ENCODE measurements around the gene NEDD9. TPM values are rescaled to one million over a fixed set of nuclear protein-coding genes. Genes with fewer than 3 reads are reported as not detected.
A peak's percentile ranks its signal among the peaks of the same experiment; 100 is the strongest.

NEDD9 gene
- total RNA-seq, 4 donors from 2014 or later: 34.6 to 82.7 (median 72.3) TPM

DNA sequence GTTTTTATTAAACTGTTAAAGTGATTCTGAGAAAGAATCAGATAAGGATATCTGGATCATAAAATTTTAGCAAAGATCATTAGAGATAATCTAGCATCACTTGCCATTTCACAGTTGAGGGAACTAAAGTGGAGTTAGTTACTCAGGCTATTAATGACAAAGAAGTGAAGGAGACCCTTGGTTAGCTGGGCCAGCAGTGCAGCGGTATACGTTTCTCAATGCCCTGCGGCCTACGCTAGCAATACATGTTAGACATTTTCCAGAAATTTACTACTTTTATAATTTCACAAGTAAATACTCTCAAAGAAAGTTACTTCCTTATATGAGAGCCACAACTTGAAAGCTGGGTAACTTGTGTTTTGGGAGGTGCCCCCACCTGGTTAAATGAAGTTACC is 28.5 kb downstream of the NEDD9 start:
- H3K36me3 ChIP-seq: peaks cover 0 to 6% (median under 1%) of the 10 kb centered on the region in 4 donors
- no peak overlapping the region for H3K27ac ChIP-seq
- H3K4me3 ChIP-seq: no peak overlapping the region
- no peak for TF ChIP-seq EP300 (IDR thresholded peaks at IDR 0.05; ENCODE audit: low read depth)
- in situ Hi-C loops (cut with MboI; ENCODE audit: low pct_ligation_motif_present in 1 of 4, low pct_unique_long_range_greater_than_20kb in 1 of 4, low sequenced_read_pairs in 3 of 4) (no loop called here), intact Hi-C loops (cut with DNase I; ENCODE audit: low total_unique reads) (no loop called here)
- DNase-seq: no peak
- 97 to 100% methylated on average over 4 of the region's 4 CpGs for WGBS, 2 donors (ENCODE audit: low coverage in 1 of 2)
- H3K4me1 ChIP-seq: peaks cover 10 to 51% (median 17%) of the 10 kb centered on the region in 4 donors
- H3K9me3 ChIP-seq: no peaks in the 10 kb centered on the region
- no peaks in the 10 kb centered on the region for H3K27me3 ChIP-seq

DNA sequence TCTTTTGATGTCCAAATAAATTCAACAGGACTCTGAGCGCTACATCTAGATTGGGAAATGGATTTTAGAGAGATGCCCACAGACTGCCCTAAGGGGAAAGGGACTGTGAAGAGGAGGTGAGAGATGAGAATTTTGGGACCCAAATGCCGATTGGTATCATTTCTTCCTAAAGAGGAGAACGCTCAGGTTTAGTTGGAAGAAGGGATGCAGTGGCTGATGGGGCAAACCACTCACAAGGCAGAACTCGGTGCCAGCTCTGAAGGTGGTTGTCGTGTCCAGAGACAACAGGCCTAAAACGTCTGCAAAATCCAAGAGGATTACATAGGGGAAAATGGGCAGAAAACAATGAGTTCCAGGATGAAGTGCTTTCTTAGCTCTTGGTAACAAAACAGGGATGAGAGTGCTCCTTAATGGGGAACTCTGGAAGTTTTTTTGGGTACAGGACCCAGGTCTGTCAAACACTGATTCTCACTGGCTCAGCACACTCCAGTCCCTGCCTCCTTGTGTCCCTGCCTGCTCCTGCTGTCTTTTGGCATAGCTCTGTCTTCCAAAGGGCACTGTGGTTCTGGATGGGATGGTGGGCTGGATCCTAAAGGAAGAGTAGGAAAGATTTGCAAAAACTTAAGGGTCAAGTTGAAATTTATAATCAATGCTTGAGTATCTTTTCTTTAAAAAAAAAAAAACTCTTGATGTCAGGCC is 29.0 kb downstream of the NEDD9 start:
- H3K4me1 ChIP-seq: peaks cover 10 to 52% (median 14%) of the 10 kb centered on the region in 4 donors
- WGBS, 2 donors (ENCODE audit: low coverage in 1 of 2): 90 to 93% methylated on average over 4 to 6 of the region's 6 CpGs
- no peak overlapping the region for H3K4me3 ChIP-seq
- no peaks in the 10 kb centered on the region for H3K9me3 ChIP-seq
- DNase-seq: no peak
- intact Hi-C loops (cut with DNase I; ENCODE audit: low total_unique reads) (no loop called here), in situ Hi-C loops (cut with MboI; ENCODE audit: low pct_ligation_motif_present in 1 of 4, low pct_unique_long_range_greater_than_20kb in 1 of 4, low sequenced_read_pairs in 3 of 4) (no loop called here)
- H3K36me3 ChIP-seq: peaks cover 0 to 6% (median 0%) of the 10 kb centered on the region in 4 donors
- peak overlapping the region in 3 of 4 donors; percentile 4 to 27 (median 5) for H3K27ac ChIP-seq
- TF ChIP-seq POLR2AphosphoS5 (IDR thresholded peaks at IDR 0.05) (no peak), POLR2A (IDR thresholded peaks at IDR 0.05) (no peak), EP300 (IDR thresholded peaks at IDR 0.05; ENCODE audit: low read depth) (no peak)
- TF ChIP-seq, protein P1, sequence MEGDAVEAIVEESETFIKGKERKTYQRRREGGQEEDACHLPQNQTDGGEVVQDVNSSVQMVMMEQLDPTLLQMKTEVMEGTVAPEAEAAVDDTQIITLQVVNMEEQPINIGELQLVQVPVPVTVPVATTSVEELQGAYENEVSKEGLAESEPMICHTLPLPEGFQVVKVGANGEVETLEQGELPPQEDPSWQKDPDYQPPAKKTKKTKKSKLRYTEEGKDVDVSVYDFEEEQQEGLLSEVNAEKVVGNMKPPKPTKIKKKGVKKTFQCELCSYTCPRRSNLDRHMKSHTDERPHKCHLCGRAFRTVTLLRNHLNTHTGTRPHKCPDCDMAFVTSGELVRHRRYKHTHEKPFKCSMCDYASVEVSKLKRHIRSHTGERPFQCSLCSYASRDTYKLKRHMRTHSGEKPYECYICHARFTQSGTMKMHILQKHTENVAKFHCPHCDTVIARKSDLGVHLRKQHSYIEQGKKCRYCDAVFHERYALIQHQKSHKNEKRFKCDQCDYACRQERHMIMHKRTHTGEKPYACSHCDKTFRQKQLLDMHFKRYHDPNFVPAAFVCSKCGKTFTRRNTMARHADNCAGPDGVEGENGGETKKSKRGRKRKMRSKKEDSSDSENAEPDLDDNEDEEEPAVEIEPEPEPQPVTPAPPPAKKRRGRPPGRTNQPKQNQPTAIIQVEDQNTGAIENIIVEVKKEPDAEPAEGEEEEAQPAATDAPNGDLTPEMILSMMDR (IDR thresholded peaks at IDR 0.05): no peak
- H3K27me3 ChIP-seq: no peaks in the 10 kb centered on the region

DNA sequence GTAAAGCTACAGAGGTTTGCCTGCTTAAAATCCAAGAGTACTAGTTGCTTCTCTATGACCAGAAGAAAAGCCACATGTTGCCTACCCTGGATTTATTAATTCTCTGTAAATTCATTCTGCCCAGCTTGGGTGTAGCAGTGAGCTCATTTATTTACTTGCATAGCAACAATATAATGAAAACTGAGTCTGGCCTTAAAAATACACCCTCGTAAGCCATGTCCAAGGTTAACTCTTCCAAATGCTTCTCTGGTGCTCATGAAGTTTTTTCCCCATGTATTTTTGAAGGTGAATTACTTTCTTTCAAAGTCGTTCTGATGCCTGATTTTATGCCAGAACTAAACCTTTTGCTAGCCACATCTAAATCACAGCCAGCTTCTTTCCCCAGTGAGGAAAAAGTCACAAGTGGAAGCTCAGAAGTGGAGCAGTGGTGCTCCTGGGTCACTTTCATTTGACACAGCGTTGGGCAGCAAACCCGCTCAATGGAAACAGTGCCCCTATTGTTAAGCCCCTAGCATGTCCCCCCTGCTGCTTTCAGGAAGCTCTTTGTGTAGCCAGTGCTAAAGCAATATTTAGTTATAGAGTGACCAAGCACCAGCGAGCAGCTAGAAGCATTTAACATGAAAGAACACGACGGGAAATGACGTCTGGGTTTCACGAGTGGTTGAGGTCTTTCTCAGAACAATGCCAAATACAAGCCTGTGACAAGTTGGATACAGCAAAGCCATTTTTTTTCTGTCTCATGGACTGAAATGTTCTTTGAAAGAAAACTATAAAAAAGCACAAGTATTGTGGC is 29.8 kb downstream of the NEDD9 start:
- Histone ChIP-seq H3K27ac (peak overlapping the region in 3 of 4 donors; percentile 4 to 27 (median 5)), H3K4me3 (no peak overlapping the region), H3K9me3 (no peaks in the 10 kb centered on the region), H3K4me1 (peaks cover 4 to 46% (median 10%) of the 10 kb centered on the region in 4 donors), H3K27me3 (no peaks in the 10 kb centered on the region), H3K36me3 (peaks cover 0 to 6% (median 0%) of the 10 kb centered on the region in 4 donors)
- 60 to 80% methylated on average over 2 to 9 of the region's 9 CpGs for WGBS, 2 donors (ENCODE audit: low coverage in 1 of 2)
- TF ChIP-seq, protein P1 (IDR thresholded peaks at IDR 0.05): no peak
- no peak for TF ChIP-seq EP300 (IDR thresholded peaks at IDR 0.05; ENCODE audit: low read depth)
- no peak for TF ChIP-seq POLR2AphosphoS5 (IDR thresholded peaks at IDR 0.05)
- TF ChIP-seq POLR2A (IDR thresholded peaks at IDR 0.05): no peak
- intact Hi-C loops (cut with DNase I; ENCODE audit: low total_unique reads): no loop called here
- DNase-seq: no peak
- in situ Hi-C loops (cut with MboI; ENCODE audit: low pct_ligation_motif_present in 1 of 4, low pct_unique_long_range_greater_than_20kb in 1 of 4, low sequenced_read_pairs in 3 of 4): no loop called here

DNA sequence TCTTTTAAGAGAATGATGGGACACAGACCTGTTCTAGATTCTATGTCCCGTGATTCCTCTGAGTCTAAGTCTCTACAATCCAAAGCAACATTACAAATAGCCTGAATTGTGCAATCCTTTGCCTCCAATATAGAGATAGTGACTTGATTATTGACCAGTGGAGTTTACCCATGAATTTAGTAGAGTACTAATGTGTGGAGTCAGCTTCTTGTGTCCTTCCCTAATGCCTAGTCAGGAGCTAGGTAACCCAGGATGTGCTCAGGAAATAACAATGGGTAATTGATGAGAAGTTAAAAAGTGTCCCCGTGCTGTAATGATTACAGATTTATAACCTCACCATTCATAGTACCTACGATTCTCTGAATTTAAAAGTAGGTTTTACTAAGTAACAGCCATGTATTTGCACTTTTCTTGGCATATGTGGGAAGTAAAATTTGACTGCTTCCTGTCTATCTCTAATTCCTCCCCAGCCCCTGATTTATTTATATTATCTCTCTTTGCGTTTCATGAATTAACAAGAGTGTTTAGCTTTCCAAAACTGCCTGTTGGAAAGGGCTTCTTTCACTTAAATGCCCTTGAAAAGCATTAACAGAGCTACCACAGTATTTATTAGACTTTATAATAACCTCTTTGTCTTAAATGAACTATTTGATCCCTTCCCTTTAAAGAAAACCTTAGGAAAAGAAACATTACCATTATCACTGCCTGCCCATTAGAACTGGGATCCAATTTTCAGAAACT is 30.5 kb downstream of the NEDD9 start:
- Histone ChIP-seq H3K27ac (peak overlapping the region in 1 of 4 donors; percentile 27), H3K9me3 (no peaks in the 10 kb centered on the region), H3K27me3 (no peaks in the 10 kb centered on the region), H3K36me3 (peaks cover 0 to 6% (median 0%) of the 10 kb centered on the region in 4 donors), H3K4me3 (no peak overlapping the region), H3K4me1 (peaks cover 0 to 38% (median 8%) of the 10 kb centered on the region in 4 donors)
- intact Hi-C loops (cut with DNase I; ENCODE audit: low total_unique reads): no loop called here
- no peak for DNase-seq
- in situ Hi-C loops (cut with MboI; ENCODE audit: low pct_ligation_motif_present in 1 of 4, low pct_unique_long_range_greater_than_20kb in 1 of 4, low sequenced_read_pairs in 3 of 4): no loop called here
- TF ChIP-seq POLR2AphosphoS5 (IDR thresholded peaks at IDR 0.05): no peak
- no peak for TF ChIP-seq POLR2A (IDR thresholded peaks at IDR 0.05)
- TF ChIP-seq, protein P1 (IDR thresholded peaks at IDR 0.05): no peak
- TF ChIP-seq EP300 (IDR thresholded peaks at IDR 0.05; ENCODE audit: low read depth): no peak
- 69 to 88% methylated on average over 4 of the region's 4 CpGs for WGBS, 2 donors (ENCODE audit: low coverage in 1 of 2)
